H1 (cell line): ENCODE data around the gene MRRF.

Source experiments
- KDM1A ChIP-seq: fragments of 200-600, 300-600 bp; sonication (generic); IDR thresholded peaks from 2 replicates; pipeline ENCODE4 v1.7.1; 2016; ENCODE audit warnings: mild to moderate bottlenecking, low read length, borderline replicate concordance
- POLR2A ChIP-seq, 2 experiments: IDR thresholded peaks; 1 replicate in 1 of 2; 2 replicates in 1 of 2; pipeline ENCODE4 v1.6.1; 2011; ENCODE audit warnings: low read depth in 2 of 2, low read length in 2 of 2, mild to moderate bottlenecking in 2 of 2; ENCODE audit errors: control extremely low read depth in 1 of 2
- POLR2AphosphoS5 ChIP-seq: IDR thresholded peaks from 2 replicates; pipeline ENCODE4 v1.6.1; 2011; ENCODE audit warnings: low read depth, low read length
- RAD21 ChIP-seq, 2 experiments: IDR thresholded peaks in 1 of 2; conservative IDR thresholded peaks in 1 of 2; 2 replicates each; pipeline ENCODE4 v1.6.1; 2011; ENCODE audit warnings: low read depth in 2 of 2, low read length in 2 of 2, improper control_type of control experiment in 1 of 2, inconsistent platforms in 1 of 2, mild to moderate bottlenecking in 1 of 2, moderate library complexity in 1 of 2
- SRF ChIP-seq: IDR thresholded peaks from 2 replicates; pipeline ENCODE4 v1.6.1; 2011; ENCODE audit warnings: mild to moderate bottlenecking, low read depth, low read length, moderate library complexity
- TAF1 ChIP-seq: IDR thresholded peaks from 2 replicates; pipeline ENCODE4 v1.6.1; 2011; ENCODE audit warnings: mild to moderate bottlenecking, low read depth, low read length
- TF ChIP-seq, protein P1 (sequence below), 3 experiments: IDR thresholded peaks; 1 replicate in 2 of 3; 2 replicates in 1 of 3; pipeline versions ENCODE4 v1.5.1 to v1.6.1; 2011; ENCODE audit warnings: low read length in 3 of 3, mild to moderate bottlenecking in 3 of 3, inconsistent platforms in 2 of 3, low read depth in 1 of 3, moderate library complexity in 1 of 3; ENCODE audit not compliant: insufficient read depth in 1 of 3; ENCODE audit errors: control extremely low read depth in 1 of 3

- TF ChIP-seq, protein P1, sequence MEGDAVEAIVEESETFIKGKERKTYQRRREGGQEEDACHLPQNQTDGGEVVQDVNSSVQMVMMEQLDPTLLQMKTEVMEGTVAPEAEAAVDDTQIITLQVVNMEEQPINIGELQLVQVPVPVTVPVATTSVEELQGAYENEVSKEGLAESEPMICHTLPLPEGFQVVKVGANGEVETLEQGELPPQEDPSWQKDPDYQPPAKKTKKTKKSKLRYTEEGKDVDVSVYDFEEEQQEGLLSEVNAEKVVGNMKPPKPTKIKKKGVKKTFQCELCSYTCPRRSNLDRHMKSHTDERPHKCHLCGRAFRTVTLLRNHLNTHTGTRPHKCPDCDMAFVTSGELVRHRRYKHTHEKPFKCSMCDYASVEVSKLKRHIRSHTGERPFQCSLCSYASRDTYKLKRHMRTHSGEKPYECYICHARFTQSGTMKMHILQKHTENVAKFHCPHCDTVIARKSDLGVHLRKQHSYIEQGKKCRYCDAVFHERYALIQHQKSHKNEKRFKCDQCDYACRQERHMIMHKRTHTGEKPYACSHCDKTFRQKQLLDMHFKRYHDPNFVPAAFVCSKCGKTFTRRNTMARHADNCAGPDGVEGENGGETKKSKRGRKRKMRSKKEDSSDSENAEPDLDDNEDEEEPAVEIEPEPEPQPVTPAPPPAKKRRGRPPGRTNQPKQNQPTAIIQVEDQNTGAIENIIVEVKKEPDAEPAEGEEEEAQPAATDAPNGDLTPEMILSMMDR (IDR thresholded peaks at IDR 0.05; ENCODE audit: control extremely low read depth in 1 of 3, insufficient read depth in 1 of 3, low read depth in 1 of 3, low read length in 3 of 3) = no peak
- TF ChIP-seq KDM1A (no peak), RAD21 (IDR thresholded peaks at IDR 0.05 in 1 of 2, conservative IDR thresholded peaks at IDR 0.05 in 1 of 2; ENCODE audit: low read depth in 2 of 2, low read length in 2 of 2) (no peak), SRF (no peak), POLR2AphosphoS5 (no peak), TAF1 (no peak), POLR2A (IDR thresholded peaks at IDR 0.05; ENCODE audit: control extremely low read depth in 1 of 2, low read depth in 2 of 2, low read length in 2 of 2) (no peak)
These were observed 75.5 kb downstream of the MRRF start for GRCh38 chr9:122340161-122340560.
